SK-N-MC (cell line): ENCODE measurements around the gene FAM131C.
"Not testable (repeated sequence)": the region's sequence is repeated elsewhere in the genome, so short reads cannot be mapped to it uniquely, and the experiment has no call there.

Experiments used
- DNase-seq: peaks from one replicate; pipeline ENCODE4 v3.0.0-alpha.2; 2011; ENCODE audit warnings: low read depth, low spot score
- H3K27ac ChIP-seq: fragments of 200-600 bp; sonication (generic); 2 replicates; pipeline ENCODE4 v1.5.1; 2016; ENCODE audit warnings: mixed run types
- H3K36me3 ChIP-seq: fragments of 200-600 bp; sonication (generic); 2 replicates; pipeline ENCODE4 v1.6.1; 2017; ENCODE audit warnings: antibody characterized with exemption, low read length, mixed read lengths; ENCODE audit not compliant: insufficient read depth
- H3K4me3 ChIP-seq: fragments of 200-600 bp; sonication (generic); 2 replicates; pipeline ENCODE4 v1.5.1; 2016
- H3K9ac ChIP-seq: fragments of 200-600 bp; sonication (generic); 2 replicates; pipeline ENCODE4 v1.8.0; 2017; ENCODE audit warnings: mixed run types, mixed read lengths; ENCODE audit not compliant: insufficient read length
- H3K9me3 ChIP-seq: fragments of 200-600 bp; sonication (generic); 2 replicates; pipeline ENCODE4 v1.6.1; 2017; ENCODE audit warnings: low read depth, mild to moderate bottlenecking, antibody characterized with exemption, low read length, moderate library complexity, mixed read lengths
- EZH2 ChIP-seq: fragments of 200-600 bp; sonication (generic); IDR thresholded peaks from one replicate; pipeline ENCODE4 v1.6.1; 2017; ENCODE audit warnings: antibody characterized with exemption
- FOXP2 ChIP-seq: optimal IDR thresholded peaks from 2 replicates; pipeline ENCODE3; 2011; ENCODE audit warnings: mild to moderate bottlenecking, moderate library complexity; ENCODE audit not compliant: insufficient read depth; ENCODE audit errors: extremely low read length, control extremely low read depth
- POLR2AphosphoS5 ChIP-seq: IDR thresholded peaks from 2 replicates; pipeline ENCODE4 v1.6.1; 2012; ENCODE audit warnings: mild to moderate bottlenecking, low read depth, low read length, borderline replicate concordance

The FAM131C gene

DNA sequence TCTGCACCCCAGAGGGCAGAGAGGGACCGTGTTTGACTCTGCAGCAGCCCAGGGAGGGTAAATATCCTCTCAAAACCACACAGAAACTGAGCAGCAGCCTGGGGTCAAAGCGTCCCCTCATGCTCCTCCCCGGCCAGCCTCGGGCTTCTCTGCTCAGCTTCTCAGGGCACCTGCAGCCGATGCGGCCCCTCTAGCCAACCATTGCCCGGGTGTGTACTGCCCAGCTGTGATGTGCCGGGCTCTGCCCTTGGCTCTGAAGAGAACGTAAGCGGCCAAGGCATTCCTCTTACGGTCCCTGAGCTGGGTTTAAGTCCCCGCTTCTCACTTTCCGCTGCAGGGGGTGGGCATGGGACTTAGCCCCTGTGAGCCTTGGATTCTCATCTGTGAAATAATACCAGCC, 5.5 kb downstream of the FAM131C start:
- no peak overlapping the region for H3K4me3 ChIP-seq
- TF ChIP-seq POLR2AphosphoS5 (no peak), EZH2 (no peak), FOXP2 (no peak)
- no peaks in the 10 kb centered on the region for H3K9me3 ChIP-seq
- no peaks in the 10 kb centered on the region for H3K36me3 ChIP-seq
- H3K9ac ChIP-seq, result no peak overlapping the region
- DNase-seq, result no peak
- no peak overlapping the region for H3K27ac ChIP-seq

DNA sequence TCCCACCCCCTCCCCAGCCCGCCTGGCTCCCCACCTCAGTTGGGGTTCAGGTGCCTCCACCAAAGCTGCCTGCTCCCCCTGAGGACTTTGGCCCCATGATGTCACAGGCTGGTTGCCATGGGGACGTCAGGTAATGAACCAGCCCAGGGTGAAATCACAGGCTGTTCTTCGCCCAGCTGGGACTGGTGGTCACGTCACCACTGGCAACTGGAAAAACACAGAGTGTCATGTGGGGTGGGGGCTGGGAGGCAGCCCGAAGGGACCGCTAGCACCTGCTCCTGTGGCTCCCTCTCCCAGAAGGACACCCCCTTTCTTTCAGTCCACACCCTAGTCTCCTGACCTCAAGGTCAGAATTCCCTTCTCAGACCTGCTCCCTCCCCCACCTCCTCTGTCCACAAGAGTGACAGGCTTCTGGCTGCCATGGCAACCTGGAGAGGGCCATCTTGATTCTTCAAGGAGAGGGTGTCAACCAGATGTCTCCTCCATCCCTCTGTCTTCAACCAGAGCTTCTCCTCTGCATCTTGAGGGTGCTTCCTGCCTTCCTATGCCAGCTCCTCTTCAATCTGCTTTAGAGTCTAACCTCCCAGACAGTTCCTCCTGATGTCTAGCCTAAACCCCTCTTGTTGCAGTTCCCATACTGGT, 6.2 kb downstream of the FAM131C start:
- no peak for TF ChIP-seq POLR2AphosphoS5
- TF ChIP-seq FOXP2, result no peak
- no peak for TF ChIP-seq EZH2
- no peak for DNase-seq
- Histone ChIP-seq H3K4me3 (no peak overlapping the region), H3K36me3 (no peaks in the 10 kb centered on the region), H3K9me3 (no peaks in the 10 kb centered on the region), H3K27ac (no peak overlapping the region), H3K9ac (no peak overlapping the region)

DNA sequence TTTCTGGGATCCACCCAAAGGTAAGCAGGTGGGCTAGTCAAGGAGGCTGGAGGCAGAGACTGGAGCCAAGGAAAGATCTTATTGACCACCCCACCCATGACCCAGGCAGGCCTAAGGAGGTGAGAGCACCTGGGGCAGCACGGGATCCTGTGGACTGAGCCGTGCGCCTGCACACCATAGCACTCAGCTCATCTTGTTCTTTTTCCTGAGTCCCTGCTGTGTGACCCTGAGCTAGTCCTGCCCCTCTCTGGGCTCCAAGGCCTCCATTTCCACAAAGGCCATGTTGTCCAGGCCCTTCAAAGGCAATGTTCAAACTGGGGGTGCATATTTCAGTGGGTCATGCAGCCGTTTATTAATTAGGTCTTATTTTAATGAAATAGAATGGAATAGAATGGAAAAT, 7.2 kb downstream of the FAM131C start:
- no peak for TF ChIP-seq FOXP2
- TF ChIP-seq EZH2, result no peak
- TF ChIP-seq POLR2AphosphoS5, result no peak
- H3K27ac ChIP-seq, result no peak overlapping the region
- no peak for DNase-seq
- no peak overlapping the region for H3K9ac ChIP-seq
- H3K4me3 ChIP-seq, result no peak overlapping the region
- no peaks in the 10 kb centered on the region for H3K9me3 ChIP-seq
- no peaks in the 10 kb centered on the region for H3K36me3 ChIP-seq

GRCh38 chr1:16065269-16065576, 8.2 kb downstream of the FAM131C start:
- DNase-seq, result no peak
- TF ChIP-seq FOXP2 (no peak), POLR2AphosphoS5 (no peak), EZH2 (no peak)
- Histone ChIP-seq H3K4me3 (no peak overlapping the region), H3K27ac (no peak overlapping the region), H3K36me3 (no peaks in the 10 kb centered on the region), H3K9ac (no peak overlapping the region), H3K9me3 (no peaks in the 10 kb centered on the region)

- Histone ChIP-seq H3K9me3 (no peaks in the 10 kb centered on the region), H3K36me3 (no peaks in the 10 kb centered on the region), H3K4me3 (no peak overlapping the region), H3K9ac (no peak overlapping the region), H3K27ac (no peak overlapping the region)
- no peak for DNase-seq
- no peak for TF ChIP-seq FOXP2
- TF ChIP-seq POLR2AphosphoS5, result no peak
- no peak for TF ChIP-seq EZH2
Observed at GRCh38 chr1:16064536-16065268, 8.7 kb downstream of the FAM131C start.

DNA sequence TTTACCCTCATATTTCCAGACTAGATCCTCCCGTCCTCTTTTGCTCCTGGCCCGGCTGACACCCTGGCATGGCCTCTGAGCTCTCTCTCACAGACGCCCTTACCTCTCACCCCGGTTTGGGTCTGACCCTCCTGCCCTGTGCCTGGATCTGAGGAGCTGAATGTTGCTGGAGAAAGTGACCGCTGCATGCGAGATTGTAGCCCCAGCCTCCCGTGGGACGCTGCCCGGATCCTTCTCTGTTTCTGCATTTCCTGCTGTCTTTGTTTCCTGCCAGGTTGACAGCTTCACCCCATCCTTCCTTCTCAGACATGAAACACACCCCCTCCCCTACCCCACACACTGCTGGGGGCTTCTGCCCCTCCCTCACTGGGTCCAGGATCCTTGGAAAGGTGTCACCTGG, 9.5 kb downstream of the FAM131C start:
- no peak for DNase-seq
- H3K9me3 ChIP-seq, result no peaks in the 10 kb centered on the region
- H3K36me3 ChIP-seq, result no peaks in the 10 kb centered on the region
- H3K27ac ChIP-seq, result no peak overlapping the region
- no peak overlapping the region for H3K9ac ChIP-seq
- no peak for TF ChIP-seq FOXP2
- TF ChIP-seq EZH2, result no peak
- no peak for TF ChIP-seq POLR2AphosphoS5
- no peak overlapping the region for H3K4me3 ChIP-seq

GRCh38 chr1:16063226-16063829, 10.1 kb downstream of the FAM131C start:
- Histone ChIP-seq H3K9me3 (no peaks in the 10 kb centered on the region), H3K36me3 (no peaks in the 10 kb centered on the region), H3K9ac (no peak overlapping the region), H3K27ac (no peak overlapping the region), H3K4me3 (no peak overlapping the region)
- DNase-seq, result no peak
- no peak for TF ChIP-seq FOXP2
- TF ChIP-seq POLR2AphosphoS5, result no peak
- no peak for TF ChIP-seq EZH2

DNA sequence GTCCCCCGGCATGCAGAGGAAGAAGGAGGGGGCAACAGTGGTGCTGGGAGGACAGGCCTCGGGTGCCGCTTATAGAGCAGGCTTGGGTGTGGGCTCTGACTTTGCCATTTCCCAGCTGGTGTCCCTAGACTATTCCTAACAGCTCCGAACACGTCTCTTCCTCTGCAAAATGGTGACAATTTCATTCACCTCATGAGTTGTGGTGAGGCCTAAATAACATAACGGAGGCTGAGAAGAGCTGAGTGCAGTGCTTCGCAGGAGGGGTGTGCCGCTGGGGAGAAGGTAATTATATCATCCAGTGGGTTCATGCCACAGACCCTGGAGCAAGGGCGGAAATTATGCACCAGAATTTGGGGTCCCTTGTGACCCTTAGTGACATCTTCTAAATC, 10.8 kb downstream of the FAM131C start:
- H3K27ac ChIP-seq, H3K36me3 ChIP-seq, H3K9me3 ChIP-seq, DNase-seq, H3K9ac ChIP-seq, H3K4me3 ChIP-seq: not testable (repeated sequence)

- H3K27ac ChIP-seq, H3K9ac ChIP-seq, H3K4me3 ChIP-seq, H3K9me3 ChIP-seq, DNase-seq, H3K36me3 ChIP-seq: not testable (repeated sequence)
Observed at GRCh38 chr1:16061989-16062686, 11.3 kb downstream of the FAM131C start.
